OCI-M2 (cell line): ENCODE measurements around the gene HSPA5.
A peak's percentile ranks its signal among the peaks of the same experiment; 100 is the strongest.
"Not testable (repeated sequence)": the region's sequence is repeated elsewhere in the genome, so short reads cannot be mapped to it uniquely, and the experiment has no call there.

Experiments used
- DNase-seq: peaks from one replicate; lab custom pipeline; 2025; ENCODE audit not compliant: unreplicated experiment; lab: John Stamatoyannopoulos, UW

Gene HSPA5

DNA sequence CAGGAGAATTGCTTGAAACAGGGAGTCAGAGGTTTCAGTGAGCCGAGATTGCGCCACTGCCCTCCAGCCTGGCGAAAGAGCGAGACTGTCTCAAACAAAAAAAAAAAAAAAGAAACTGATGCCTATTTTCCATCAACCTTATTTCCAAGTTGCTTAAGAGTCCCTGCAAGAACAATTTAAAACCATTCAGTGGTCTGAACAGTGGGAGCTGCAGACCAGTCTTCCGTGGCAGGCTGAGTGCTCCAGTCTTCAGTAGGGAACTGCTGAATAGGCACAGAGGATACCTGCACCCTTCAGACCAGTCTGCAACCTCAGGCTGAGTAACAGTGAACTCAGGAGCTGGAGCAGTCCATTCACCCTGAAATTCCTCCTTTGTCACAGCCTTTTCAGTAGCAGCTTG, 46.7 kb downstream of the HSPA5 start:
- DNase-seq = not testable (repeated sequence)

DNA sequence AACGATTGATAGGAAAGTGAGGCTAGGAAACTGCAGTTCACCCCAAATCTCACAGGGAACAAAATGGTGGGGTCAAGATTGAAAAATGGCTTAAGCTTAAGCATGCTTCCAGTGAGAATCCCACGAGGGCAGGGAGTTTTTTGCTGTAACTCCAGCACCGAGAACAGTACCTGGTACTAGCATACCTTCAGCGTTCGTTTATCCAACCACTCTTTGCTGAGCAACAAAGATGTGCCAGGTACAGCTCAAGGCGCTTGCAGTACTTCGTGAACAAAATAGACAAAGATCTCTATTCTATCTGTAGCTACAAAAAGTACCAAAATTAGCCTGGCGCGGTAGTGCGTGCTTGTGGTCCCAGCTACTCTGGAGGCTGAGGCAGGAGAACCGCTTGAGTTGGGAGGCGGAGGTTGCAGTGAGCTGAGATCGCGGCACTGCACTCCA, 50.8 kb downstream of the HSPA5 start:
- DNase-seq = no peak

DNA sequence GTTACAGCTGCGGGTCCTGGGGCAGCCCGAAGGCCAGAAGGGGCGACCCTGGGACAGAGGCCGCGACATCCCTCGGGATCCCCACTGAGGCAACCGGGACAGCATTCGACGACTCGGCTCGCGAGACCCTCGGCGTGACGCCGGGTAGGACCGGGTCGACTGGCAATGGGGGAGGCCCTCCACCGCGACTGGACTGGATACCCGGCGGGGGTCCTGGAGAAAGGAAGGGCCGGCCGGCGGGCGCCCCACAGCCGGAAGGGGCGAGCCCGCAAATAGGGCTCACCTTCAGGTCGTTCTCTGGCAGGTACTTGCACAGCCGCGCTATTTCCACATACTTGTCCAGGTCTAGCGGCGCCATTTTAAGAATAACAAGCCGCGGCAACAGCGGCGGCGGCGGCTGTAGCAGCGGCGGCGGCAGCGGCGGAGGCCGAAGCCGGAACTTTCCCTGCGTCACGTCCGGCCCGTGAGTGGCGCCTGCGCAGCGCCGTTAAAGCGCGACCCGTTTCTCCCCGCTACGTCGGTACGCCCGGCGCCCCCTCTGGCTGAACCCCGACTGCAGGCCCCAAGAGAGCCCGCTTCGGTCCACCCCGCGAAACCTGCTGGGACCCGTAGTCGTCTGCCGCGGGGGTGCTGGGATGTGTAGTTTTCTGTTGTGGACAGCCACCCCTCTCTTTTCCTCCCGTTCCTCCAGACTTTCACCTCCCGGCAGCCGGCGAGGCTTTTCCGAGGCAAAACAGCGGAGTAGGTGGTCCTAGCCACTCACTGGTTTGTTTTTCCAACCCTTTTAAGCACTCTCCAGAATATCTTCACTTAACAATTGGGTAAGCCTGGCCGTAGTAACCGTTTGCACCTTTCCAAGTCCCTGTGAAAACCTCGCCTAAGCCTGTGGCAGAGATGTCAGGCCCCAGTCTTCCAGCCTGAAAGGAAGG, 51.5 kb downstream of the HSPA5 start, which contains the start of gene PPP6C:
TSS of gene PPP6C (minus strand) at position 443 of the 929 bp plus-strand sequence. CDS start at position 358, 85 bp downstream.
- DNase-seq = peak; percentile 29

GRCh38 chr9:125189011-125189360, 52.2 kb downstream of the HSPA5 start:
- DNase-seq = no peak
